OCI-M1 (cell line): Measurements from ENCODE around the gene GHR.
"Not testable (repeated sequence)": the region's sequence is repeated elsewhere in the genome, so short reads cannot be mapped to it uniquely, and the experiment has no call there.

ENCODE experiments used
- DNase-seq: peaks from one replicate; lab custom pipeline; 2025; lab: John Stamatoyannopoulos, UW

GHR gene

DNA sequence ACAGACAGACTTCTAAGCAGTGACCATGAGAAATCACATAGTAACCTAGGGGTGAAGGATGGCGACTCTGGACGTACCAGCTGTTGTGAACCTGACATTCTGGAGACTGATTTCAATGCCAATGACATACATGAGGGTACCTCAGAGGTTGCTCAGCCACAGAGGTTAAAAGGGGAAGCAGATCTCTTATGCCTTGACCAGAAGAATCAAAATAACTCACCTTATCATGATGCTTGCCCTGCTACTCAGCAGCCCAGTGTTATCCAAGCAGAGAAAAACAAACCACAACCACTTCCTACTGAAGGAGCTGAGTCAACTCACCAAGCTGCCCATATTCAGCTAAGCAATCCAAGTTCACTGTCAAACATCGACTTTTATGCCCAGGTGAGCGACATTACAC is 295.4 kb downstream of the GHR start:
- DNase-seq: peak; percentile 73

- no peak for DNase-seq
These were observed 295.8 kb downstream of the GHR start for GRCh38 chr5:42719034-42719433.

DNA sequence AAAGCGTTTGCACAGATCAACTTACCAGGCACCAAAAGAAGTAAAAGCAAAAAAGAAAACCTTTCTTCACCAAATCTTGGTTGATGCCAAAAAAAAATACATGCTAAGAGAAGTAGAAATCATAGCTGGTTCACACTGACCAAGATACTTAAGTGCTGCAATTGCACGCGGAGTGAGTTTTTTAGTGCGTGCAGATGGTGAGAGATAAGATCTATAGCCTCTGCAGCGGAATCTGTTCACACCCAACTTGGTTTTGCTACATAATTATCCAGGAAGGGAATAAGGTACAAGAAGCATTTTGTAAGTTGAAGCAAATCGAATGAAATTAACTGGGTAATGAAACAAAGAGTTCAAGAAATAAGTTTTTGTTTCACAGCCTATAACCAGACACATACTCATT is 297.0 kb downstream of the GHR start:
- DNase-seq: peak; percentile 49

- no peak for DNase-seq
These were observed 298.2 kb downstream of the GHR start for GRCh38 chr5:42721484-42721883.

DNA sequence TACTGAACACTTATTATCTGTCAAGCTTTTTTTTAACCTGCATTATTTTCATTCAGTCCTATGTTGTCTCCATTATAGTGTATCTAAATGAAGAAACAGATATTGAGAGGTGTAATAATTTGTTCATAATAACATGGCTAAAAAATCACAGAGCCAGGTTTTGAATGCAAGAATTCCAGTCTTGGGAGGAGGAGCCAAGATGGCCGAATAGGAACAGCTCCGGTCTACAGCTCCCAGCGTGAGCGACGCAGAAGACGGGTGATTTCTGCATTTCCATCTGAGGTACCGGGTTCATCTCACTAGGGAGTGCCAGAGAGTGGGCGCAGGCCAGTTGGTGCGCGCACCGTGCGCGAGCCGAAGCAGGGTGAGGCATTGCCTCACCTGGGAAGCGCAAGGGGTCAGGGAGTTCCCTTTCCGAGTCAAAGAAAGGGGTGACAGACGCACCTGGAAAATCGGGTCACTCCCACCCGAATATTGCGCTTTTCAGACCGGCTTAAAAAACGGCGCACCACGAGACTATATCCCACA is 311.4 kb downstream of the GHR start:
- DNase-seq: not testable (repeated sequence)

- no peak for DNase-seq
These were observed 317.7 kb downstream of the GHR start for GRCh38 chr5:42740920-42741319.

DNA sequence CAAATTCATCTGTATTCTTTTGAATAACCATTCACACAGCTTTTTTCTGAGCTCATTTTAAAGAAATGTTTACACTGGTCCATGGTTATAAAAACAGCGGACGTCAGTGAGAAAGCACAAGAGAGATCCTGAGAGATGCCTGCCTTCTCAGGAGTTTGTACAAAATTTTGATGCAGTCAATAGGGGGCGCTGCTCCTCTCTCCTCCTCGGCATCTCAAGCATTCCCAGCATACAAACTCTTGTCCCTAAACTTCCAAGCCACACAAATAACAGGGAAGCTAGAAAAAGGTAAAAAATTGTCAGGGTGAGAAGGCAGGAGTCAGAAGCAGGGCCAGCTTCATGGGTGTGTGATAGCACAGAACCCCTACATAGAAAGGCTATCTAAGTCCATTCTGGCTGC is 322.2 kb downstream of the GHR start:
- peak; percentile 36 for DNase-seq

DNA sequence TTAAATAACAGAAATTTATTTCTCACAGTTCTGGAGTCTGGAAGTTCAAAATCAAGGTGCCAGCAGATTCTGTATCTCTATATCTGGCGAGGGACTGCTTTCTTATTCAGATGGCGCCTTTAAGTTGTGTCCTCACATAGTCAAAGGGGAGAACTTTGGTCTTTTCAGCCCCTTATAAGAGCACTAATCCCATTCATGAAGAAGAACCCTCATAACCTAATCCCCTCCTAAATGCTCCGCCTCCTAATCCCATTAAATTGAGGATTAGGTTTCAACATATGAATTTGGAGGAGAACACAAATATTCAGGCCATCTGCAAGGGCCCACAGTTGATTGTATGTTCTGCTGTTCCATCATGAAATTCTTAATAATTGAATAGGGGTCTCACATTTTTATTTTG is 322.6 kb downstream of the GHR start:
- DNase-seq: no peak

- peak; percentile 63 for DNase-seq
These were observed 325.8 kb downstream of the GHR start for GRCh38 chr5:42749020-42749419.

GRCh38 chr5:42750507-42750906 is 327.3 kb downstream of the GHR start:
- DNase-seq: no peak

DNA sequence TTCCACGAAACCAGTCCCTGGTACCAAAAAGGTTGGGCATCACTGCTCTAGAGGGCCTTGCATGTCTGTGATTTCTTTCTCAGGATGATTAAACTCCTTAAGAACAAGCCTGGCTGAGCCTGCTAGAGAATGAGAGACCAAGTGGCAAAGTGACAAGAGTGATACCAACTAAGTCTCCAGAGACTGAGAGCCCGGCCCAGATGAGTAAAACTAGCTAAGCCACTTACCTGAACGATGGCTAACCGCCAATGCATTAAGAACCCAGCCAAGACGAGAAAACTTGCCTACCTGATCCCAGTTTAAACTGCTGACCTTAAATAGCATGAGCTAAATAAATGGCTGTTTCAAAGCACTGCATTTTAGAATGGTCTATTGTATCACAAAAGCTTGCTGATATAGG is 327.8 kb downstream of the GHR start:
- no peak for DNase-seq

GRCh38 chr5:42753099-42753498 is 329.9 kb downstream of the GHR start:
- no peak for DNase-seq

DNA sequence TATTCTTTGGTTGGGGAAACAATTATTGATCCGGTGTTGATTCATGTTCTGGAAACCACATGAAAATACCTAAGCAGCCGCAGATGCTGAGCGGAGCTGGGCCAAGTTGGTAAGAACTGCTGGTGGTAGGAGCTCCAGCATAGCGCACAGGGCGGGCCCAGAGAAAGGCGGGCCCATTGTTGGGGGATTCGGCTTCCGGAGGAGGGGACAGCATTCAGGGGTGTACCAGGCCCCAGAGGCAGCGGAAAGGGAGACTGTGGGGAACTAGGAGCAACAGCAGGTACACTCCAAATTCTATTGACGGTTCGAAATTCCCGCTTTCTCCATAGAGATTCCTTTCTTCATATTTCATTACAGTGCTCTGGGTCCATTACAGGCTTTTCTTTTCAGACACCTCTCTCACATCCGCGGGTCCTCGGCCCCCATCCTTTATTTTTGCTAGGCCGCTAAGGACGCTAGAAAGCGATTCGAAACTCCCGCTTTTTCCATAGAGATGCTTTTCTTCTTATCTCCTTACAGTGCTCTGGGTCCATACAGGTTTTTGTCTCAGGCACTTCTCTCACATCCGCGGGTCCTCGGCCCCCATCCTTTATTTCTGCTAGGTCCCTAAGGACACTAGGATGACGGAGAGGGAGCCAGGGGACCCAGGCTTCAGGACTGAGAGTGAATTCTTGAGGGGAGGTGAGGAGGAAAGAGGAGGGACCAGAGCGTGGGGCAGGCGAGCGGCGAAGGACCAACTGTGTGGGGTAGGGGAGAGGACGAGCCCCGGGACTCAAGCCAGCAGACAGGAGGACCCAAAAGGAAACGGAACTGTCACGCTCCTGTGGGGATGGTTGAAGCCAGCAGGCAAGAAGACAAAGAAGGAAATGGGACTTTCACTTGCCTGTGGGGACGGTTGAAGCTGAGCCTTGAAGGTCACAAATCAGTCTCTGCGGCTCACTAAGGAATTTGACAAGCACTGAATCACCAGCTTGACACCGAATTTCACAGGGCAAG is 333.7 kb downstream of the GHR start, which contains the start of gene CCDC152:
Gene CCDC152, plus strand, starts transcription at position 213 of the 996 bp plus-strand sequence. CDS start 2,304 bp downstream, outside the sequence.
- DNase-seq: peak; percentile 54

- no peak for DNase-seq
These were observed 336.2 kb downstream of the GHR start for GRCh38 chr5:42759456-42759855.

- no peak for DNase-seq
These were observed 337.2 kb downstream of the GHR start for GRCh38 chr5:42760426-42760825.

DNA sequence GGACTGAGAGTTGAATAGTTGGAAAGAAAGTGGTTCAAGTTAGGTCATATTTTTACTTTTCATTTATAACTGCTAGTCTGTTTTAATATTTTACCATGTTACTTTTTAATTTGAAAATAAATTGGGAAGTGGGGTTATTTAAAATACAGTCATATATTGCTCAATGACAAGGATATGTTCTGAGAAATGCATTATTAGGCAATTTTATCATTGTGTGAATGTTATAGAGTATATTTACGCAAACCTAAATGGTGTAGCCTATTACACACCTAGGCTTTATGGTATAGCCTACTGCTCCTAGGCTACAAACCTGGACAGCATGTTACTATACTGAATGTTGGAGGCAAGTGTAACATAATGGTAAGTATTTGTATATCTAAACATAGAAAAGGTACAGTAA is 338.6 kb downstream of the GHR start:
- no peak for DNase-seq

- peak; percentile 67 for DNase-seq
These were observed 344.4 kb downstream of the GHR start for GRCh38 chr5:42767491-42768105.

DNA sequence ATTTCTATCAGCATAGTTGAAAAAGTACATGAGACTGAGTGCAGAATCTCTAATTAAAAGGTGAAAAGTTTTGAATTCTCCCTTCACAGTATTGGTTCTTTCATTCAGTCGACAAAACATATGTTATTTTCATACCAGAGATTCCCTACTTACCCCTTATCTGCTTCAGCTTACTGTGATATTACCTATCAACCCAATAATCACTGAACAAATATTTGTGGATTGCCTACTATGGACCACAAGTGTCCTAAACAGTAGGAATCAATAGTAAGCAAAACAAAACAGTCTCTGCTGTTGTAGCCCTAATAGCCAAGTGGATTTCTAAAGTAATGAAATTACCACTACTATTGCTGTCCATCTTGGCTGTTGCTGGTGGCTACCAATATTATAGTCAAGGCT is 344.9 kb downstream of the GHR start:
- DNase-seq: no peak

DNA sequence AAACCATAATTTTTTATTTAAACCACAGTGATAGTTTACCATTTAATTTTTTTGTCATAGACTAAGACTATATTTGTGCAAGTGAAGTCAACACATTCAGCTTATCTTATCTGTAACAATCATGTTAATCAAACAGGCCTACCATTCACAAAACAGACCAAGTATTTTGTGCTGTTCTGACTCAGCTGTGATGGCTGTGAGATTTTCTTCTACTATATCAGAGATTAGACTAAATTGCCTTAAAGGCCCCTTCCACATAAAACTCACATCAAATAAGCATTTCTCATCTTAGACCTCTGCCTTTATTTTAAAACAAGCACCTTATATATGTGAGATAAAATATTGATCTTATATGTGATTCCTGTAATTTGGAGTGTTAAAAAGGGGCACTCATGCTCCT is 346.8 kb downstream of the GHR start:
- DNase-seq: no peak
